Naive thymus-derived CD4-positive, alpha-beta T cell (primary cell): ENCODE data around the gene SEMA4D. TPM values are rescaled to one million over a fixed set of nuclear protein-coding genes. Genes with fewer than 3 reads are reported as not detected.

Source experiments
- ATAC-seq: fragments of 150-1000 bp; cut with Tn5 transposase; 2 replicates; pipeline ENCODE4 v1.10.0; 2021; ENCODE audit warnings: mild to moderate bottlenecking, moderate library complexity
- CTCF ChIA-PET: fragments of 350-600 bp; sonication (Branson Sonifier 250); formaldehyde crosslinking; loops from one replicate; lab custom pipeline; 2021; ENCODE audit warnings: antibody characterized with exemption; lab: Charles Lee
- POLR2A ChIA-PET: fragments of 350-600 bp; sonication (Branson Sonifier 250); formaldehyde crosslinking; loops from one replicate; lab custom pipeline; 2021; ENCODE audit warnings: antibody characterized with exemption, inconsistent platforms; lab: Charles Lee
- DNase-seq, 9 donors: peaks; one replicate each; pipeline versions ENCODE4 v3.0.0 to v3.0.0-alpha.2; 2020 to 2022; ENCODE audit warnings: mixed read lengths in 1 of 9
- H3K27ac ChIP-seq: one replicate; pipeline ENCODE4 v1.7.0; 2013; ENCODE audit warnings: mild to moderate bottlenecking, low read depth, low read length, moderate library complexity
- H3K27me3 ChIP-seq, 2 donors: one replicate each; pipeline ENCODE4 v1.7.0; 2013; ENCODE audit warnings: low read length in 2 of 2, mild to moderate bottlenecking in 2 of 2, moderate library complexity in 2 of 2; ENCODE audit not compliant: control insufficient read depth in 2 of 2, insufficient read depth in 2 of 2
- H3K36me3 ChIP-seq, 3 experiments: 1 replicate in 2 of 3; 2 replicates in 1 of 3; pipeline ENCODE4 v1.7.0; 2013; ENCODE audit warnings: low read length in 3 of 3, mild to moderate bottlenecking in 3 of 3, moderate library complexity in 1 of 3; ENCODE audit not compliant: insufficient read depth in 3 of 3, control insufficient read depth in 2 of 3
- H3K4me1 ChIP-seq, 2 donors: one replicate each; pipeline ENCODE4 v1.7.0; 2013; ENCODE audit warnings: low read length in 2 of 2, mild to moderate bottlenecking in 2 of 2, moderate library complexity in 1 of 2; ENCODE audit not compliant: control insufficient read depth in 2 of 2, insufficient read depth in 2 of 2
- H3K4me3 ChIP-seq: 2 replicates; pipeline ENCODE4 v1.7.0; 2013; ENCODE audit warnings: mild to moderate bottlenecking, low read length
- H3K9me3 ChIP-seq, 3 experiments: 1 replicate in 2 of 3; 2 replicates in 1 of 3; pipeline ENCODE4 v1.7.0; 2013; ENCODE audit warnings: low read length in 3 of 3; ENCODE audit not compliant: control insufficient read depth in 2 of 3
- H3K27ac Mint-ChIP-seq, 9 donors: one replicate each; pipeline ENCODE4 v1.8.0; 2020 to 2022; ENCODE audit warnings: mixed read lengths in 9 of 9, mild to moderate bottlenecking in 8 of 9, moderate library complexity in 5 of 9, inconsistent platforms in 2 of 9
- H3K27me3 Mint-ChIP-seq, 5 donors: one replicate each; pipeline ENCODE4 v1.8.0; 2021 to 2022; ENCODE audit warnings: mixed read lengths in 5 of 5, mild to moderate bottlenecking in 1 of 5
- H3K36me3 Mint-ChIP-seq, 5 donors: one replicate each; pipeline ENCODE4 v1.8.0; 2020 to 2022; ENCODE audit warnings: mixed read lengths in 5 of 5, mild to moderate bottlenecking in 3 of 5, inconsistent platforms in 1 of 5
- H3K4me1 Mint-ChIP-seq, 7 donors: one replicate each; pipeline ENCODE4 v1.8.0; 2020 to 2022; ENCODE audit warnings: mixed read lengths in 7 of 7, mild to moderate bottlenecking in 3 of 7, inconsistent platforms in 1 of 7
- H3K4me3 Mint-ChIP-seq, 10 donors: one replicate each; pipeline ENCODE4 v1.8.0; 2020 to 2022; ENCODE audit warnings: mild to moderate bottlenecking in 10 of 10, mixed read lengths in 10 of 10, moderate library complexity in 6 of 10, inconsistent platforms in 2 of 10
- H3K9me3 Mint-ChIP-seq, 11 donors: one replicate each; pipeline ENCODE4 v1.8.0; 2020 to 2022; ENCODE audit warnings: mixed read lengths in 11 of 11, mild to moderate bottlenecking in 4 of 11, inconsistent platforms in 1 of 11, moderate library complexity in 1 of 11
- intact Hi-C, 2 donors: fragments of 100-400 bp; cut with micrococcal nuclease; formaldehyde crosslinking; loops; one replicate each; pipeline ENCODE4 v1.15.1; 2023
- polyA plus RNA-seq, 2 donors: library from polyadenylated mRNA; unstranded; fragments of 300-500 nt; fragmentation: Illumina TruSeq; gene quantifications; one replicate each; pipeline ENCODE4 v1.2.3, GENCODE V29; 2021
- total RNA-seq, 6 experiments: library from RNA in 5 of 6; stranded (reverse) in 5 of 6; gene quantifications; 1 replicate in 5 of 6; 2 replicates in 1 of 6; pipeline ENCODE4 v1.2.3 and lab custom pipeline; 2021 to 2026

SEMA4D gene
- total and polyA plus RNA-seq, 7 experiments from 2014 or later: 114 to 465 (median 448) TPM

- CTCF ChIA-PET: no interaction called here
- no peaks in the 10 kb centered on the region for H3K27me3 Mint-ChIP-seq
- H3K36me3 Mint-ChIP-seq: peaks cover 0 to 6% (median 0%) of the 10 kb centered on the region in 5 donors
- H3K27ac ChIP-seq: no peak overlapping the region
- intact Hi-C loops: no loop called here
- no peak for ATAC-seq
- no peaks in the 10 kb centered on the region for H3K9me3 ChIP-seq
- H3K4me3 Mint-ChIP-seq: no peak overlapping the region
- no peaks in the 10 kb centered on the region for H3K27me3 ChIP-seq
- no peak overlapping the region for H3K4me3 ChIP-seq
- peaks cover 46 to 48% of the 10 kb centered on the region in 2 donors for H3K4me1 ChIP-seq
- peaks cover 0 to 3% (median 0%) of the 10 kb centered on the region in 11 donors for H3K9me3 Mint-ChIP-seq
- POLR2A ChIA-PET: interaction anchor here (1.5 to 3.8 kb wide), 2 partner anchors 12 to 14 kb away, joined by 3 to 13 read pairs; no protein-coding TSS in a partner anchor
- no peaks in the 10 kb centered on the region for H3K36me3 ChIP-seq
- no peak for DNase-seq
- H3K27ac Mint-ChIP-seq: peak overlapping the region in 3 of 9 donors; percentile 88 to 98 (median 89)
- peaks cover 48 to 95% (median 77%) of the 10 kb centered on the region in 7 donors for H3K4me1 Mint-ChIP-seq
These were observed 17.5 kb upstream of the SEMA4D start for GRCh38 chr9:89515416-89515815.

GRCh38 chr9:89514956-89515355 is 17.0 kb upstream of the SEMA4D start:
- DNase-seq (no peak), ATAC-seq (no peak)
- H3K27ac ChIP-seq: no peak overlapping the region
- Mint-ChIP-seq H3K36me3 (peaks cover 0 to 6% (median 0%) of the 10 kb centered on the region in 5 donors), H3K27ac (peak overlapping the region in 2 of 9 donors; percentile 23 to 89), H3K4me1 (peaks cover 47 to 95% (median 77%) of the 10 kb centered on the region in 7 donors), H3K27me3 (no peaks in the 10 kb centered on the region), H3K4me3 (no peak overlapping the region), H3K9me3 (peaks cover 0 to 3% (median 0%) of the 10 kb centered on the region in 11 donors)
- ChIA-PET POLR2A (interaction anchor here (0.7 to 3.8 kb wide), 4 partner anchors 11 to 50 kb away, joined by 3 to 13 read pairs (median 4); no protein-coding TSS in a partner anchor), CTCF (no interaction called here)
- H3K4me1 ChIP-seq: peaks cover 42 to 46% of the 10 kb centered on the region in 2 donors
- H3K9me3 ChIP-seq: no peaks in the 10 kb centered on the region
- no peak overlapping the region for H3K4me3 ChIP-seq
- intact Hi-C loops: no loop called here
- H3K27me3 ChIP-seq: no peaks in the 10 kb centered on the region
- no peaks in the 10 kb centered on the region for H3K36me3 ChIP-seq

DNA sequence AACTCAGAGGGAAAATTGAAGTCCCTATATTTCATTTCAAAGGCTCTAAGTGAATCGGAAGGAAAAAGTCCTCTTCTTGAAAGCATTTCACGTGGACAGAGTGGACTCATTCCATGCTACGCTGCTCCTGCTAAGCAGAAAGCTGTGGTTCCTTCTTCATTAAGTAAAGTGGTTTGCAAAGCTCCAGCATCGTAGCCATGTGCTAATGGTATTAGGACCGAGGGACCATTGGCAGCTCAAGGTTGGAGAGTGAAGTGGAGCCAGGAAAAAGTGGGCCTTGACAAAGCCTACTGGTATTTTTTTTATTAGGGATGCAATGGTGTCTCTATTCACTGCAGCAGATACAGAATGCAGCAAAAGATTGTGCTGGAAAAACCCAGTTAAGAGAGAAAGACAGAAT is 16.4 kb upstream of the SEMA4D start:
- DNase-seq: no peak
- Histone ChIP-seq H3K27me3 (no peaks in the 10 kb centered on the region), H3K9me3 (no peaks in the 10 kb centered on the region), H3K36me3 (no peaks in the 10 kb centered on the region), H3K4me1 (peaks cover 36 to 43% of the 10 kb centered on the region in 2 donors), H3K4me3 (no peak overlapping the region), H3K27ac (no peak overlapping the region)
- H3K27me3 Mint-ChIP-seq: no peaks in the 10 kb centered on the region
- peaks cover 0 to 1% (median 0%) of the 10 kb centered on the region in 11 donors for H3K9me3 Mint-ChIP-seq
- H3K4me1 Mint-ChIP-seq: peaks cover 45 to 95% (median 75%) of the 10 kb centered on the region in 7 donors
- ChIA-PET CTCF (no interaction called here), POLR2A (interaction anchor here (0.7 to 3.8 kb wide), 6 partner anchors 8 to 49 kb away, joined by 3 to 13 read pairs (median 4); no protein-coding TSS in a partner anchor)
- no peak overlapping the region for H3K27ac Mint-ChIP-seq
- intact Hi-C loops: no loop called here
- H3K4me3 Mint-ChIP-seq: no peak overlapping the region
- no peak for ATAC-seq
- H3K36me3 Mint-ChIP-seq: peaks cover 0 to 5% (median 0%) of the 10 kb centered on the region in 5 donors

- intact Hi-C loops: no loop called here
- Histone ChIP-seq H3K4me3 (no peak overlapping the region), H3K36me3 (no peaks in the 10 kb centered on the region), H3K4me1 (peaks cover 31 to 43% of the 10 kb centered on the region in 2 donors), H3K27ac (no peak overlapping the region), H3K9me3 (no peaks in the 10 kb centered on the region), H3K27me3 (no peaks in the 10 kb centered on the region)
- peak overlapping the region in 2 of 10 donors; percentile 19 to 25 for H3K4me3 Mint-ChIP-seq
- H3K27ac Mint-ChIP-seq: peak overlapping the region in 1 of 9 donors; percentile 38
- H3K36me3 Mint-ChIP-seq: peaks cover 0 to 8% (median 0%) of the 10 kb centered on the region in 5 donors
- peaks cover 0 to 1% (median 0%) of the 10 kb centered on the region in 11 donors for H3K9me3 Mint-ChIP-seq
- ATAC-seq (no peak), DNase-seq (no peak)
- POLR2A ChIA-PET: interaction anchor here (0.9 to 3.8 kb wide), 5 partner anchors 9 to 15 kb away, joined by 3 to 13 read pairs (median 4); no protein-coding TSS in a partner anchor
- CTCF ChIA-PET: interaction anchor here (1.2 kb wide), 1 partner anchor 35 kb away, joined by 4 read pairs; no protein-coding TSS in a partner anchor
- peaks cover 45 to 95% (median 75%) of the 10 kb centered on the region in 7 donors for H3K4me1 Mint-ChIP-seq
- H3K27me3 Mint-ChIP-seq: no peaks in the 10 kb centered on the region
These were observed 15.9 kb upstream of the SEMA4D start for GRCh38 chr9:89513837-89514236.

GRCh38 chr9:89512382-89512781 is 14.5 kb upstream of the SEMA4D start:
- POLR2A ChIA-PET: interaction anchor here (0.9 to 3.8 kb wide), 5 partner anchors 9 to 55 kb away, joined by 3 to 13 read pairs (median 5); no protein-coding TSS in a partner anchor

GRCh38 chr9:89508951-89509615 is 11.2 kb upstream of the SEMA4D start:
- Histone ChIP-seq H3K4me3 (no peak overlapping the region), H3K27me3 (no peaks in the 10 kb centered on the region), H3K36me3 (no peaks in the 10 kb centered on the region), H3K4me1 (peaks cover 14 to 60% of the 10 kb centered on the region in 2 donors), H3K27ac (no peak overlapping the region), H3K9me3 (no peaks in the 10 kb centered on the region)
- H3K36me3 Mint-ChIP-seq: peaks cover 0 to 6% (median 0%) of the 10 kb centered on the region in 5 donors
- ATAC-seq (peak; percentile 62), DNase-seq (no peak)
- ChIA-PET CTCF (interaction anchor here (1.9 to 2.4 kb wide), 2 partner anchors 8 to 40 kb away, joined by 4 to 7 read pairs; no protein-coding TSS in a partner anchor), POLR2A (interaction anchor here (0.6 to 3.0 kb wide), 10 partner anchors 10 to 31 kb away, joined by 3 to 31 read pairs (median 3); no protein-coding TSS in a partner anchor)
- H3K4me1 Mint-ChIP-seq: peaks cover 56 to 95% (median 78%) of the 10 kb centered on the region in 7 donors
- no peaks in the 10 kb centered on the region for H3K9me3 Mint-ChIP-seq
- intact Hi-C loops: no loop called here
- peak overlapping the region; percentile 11 to 91 (median 75) for H3K27ac Mint-ChIP-seq
- peak overlapping the region in 9 of 10 donors; percentile 6 to 72 (median 21) for H3K4me3 Mint-ChIP-seq
- H3K27me3 Mint-ChIP-seq: no peaks in the 10 kb centered on the region

More at GRCh38 chr9:89512382-89512781, 14.5 kb upstream of the SEMA4D start:
- Mint-ChIP-seq H3K27me3 (no peaks in the 10 kb centered on the region), H3K36me3 (peaks cover 0 to 7% (median 0%) of the 10 kb centered on the region in 5 donors), H3K4me3 (peak overlapping the region in 2 of 10 donors; percentile 39 to 61), H3K9me3 (no peaks in the 10 kb centered on the region), H3K4me1 (peaks cover 50 to 95% (median 75%) of the 10 kb centered on the region in 7 donors), H3K27ac (peak overlapping the region in 1 of 9 donors; percentile 16)
- peaks cover 17 to 46% of the 10 kb centered on the region in 2 donors for H3K4me1 ChIP-seq
- intact Hi-C loops: no loop called here
- H3K9me3 ChIP-seq: no peaks in the 10 kb centered on the region
- ATAC-seq: no peak
- CTCF ChIA-PET: no interaction called here
- H3K4me3 ChIP-seq: no peak overlapping the region
- H3K27ac ChIP-seq: no peak overlapping the region
- H3K27me3 ChIP-seq: no peaks in the 10 kb centered on the region
- no peaks in the 10 kb centered on the region for H3K36me3 ChIP-seq
- DNase-seq: no peak
